Common myeloid progenitor, CD34-positive (primary cell): ENCODE measurements around the gene EXOC3.

Source experiments
- CTCF ChIA-PET: fragments of 350-600 bp; sonication (Branson Sonifier 250); formaldehyde crosslinking; loops from one replicate; lab custom pipeline; 2021; ENCODE audit warnings: antibody characterized with exemption; lab: Charles Lee
- POLR2A ChIA-PET: fragments of 350-600 bp; sonication (Branson Sonifier 250); formaldehyde crosslinking; loops from one replicate; lab custom pipeline; 2021; ENCODE audit warnings: antibody characterized with exemption; lab: Charles Lee
- DNase-seq, 3 donors: peaks; one replicate each; pipeline versions ENCODE4 v3.0.0 to v3.0.0-alpha.2; 2013
- H3K27ac ChIP-seq, 2 experiments: 1 replicate in 1 of 2; 2 replicates in 1 of 2; pipeline ENCODE4 v1.7.0; 2013; ENCODE audit warnings: inconsistent platforms in 2 of 2, low read length in 2 of 2, mild to moderate bottlenecking in 2 of 2, low read depth in 1 of 2, moderate library complexity in 1 of 2; ENCODE audit not compliant: severe bottlenecking in 2 of 2, insufficient read depth in 1 of 2, poor library complexity in 1 of 2
- H3K27me3 ChIP-seq, 5 experiments: replicated peaks in 2 of 5; 1 replicate in 3 of 5; 2 replicates in 2 of 5; pipeline versions ENCODE4 v1.6.1 to v1.7.0; 2013; ENCODE audit warnings: low read length in 4 of 5, mild to moderate bottlenecking in 2 of 5, moderate library complexity in 2 of 5, inconsistent platforms in 1 of 5; ENCODE audit not compliant: insufficient read depth in 5 of 5, control insufficient read depth in 4 of 5
- H3K36me3 ChIP-seq, 4 experiments: 1 replicate in 2 of 4; 2 replicates in 2 of 4; pipeline versions ENCODE4 v1.6.1 to v1.7.0; 2013; ENCODE audit warnings: low read length in 3 of 4, control low read depth in 1 of 4, mild to moderate bottlenecking in 1 of 4; ENCODE audit not compliant: control insufficient read depth in 4 of 4, insufficient read depth in 4 of 4
- H3K4me1 ChIP-seq, 4 experiments: 1 replicate in 3 of 4; 2 replicates in 1 of 4; pipeline versions ENCODE4 v1.6.1 to v1.7.1; 2013; ENCODE audit warnings: low read length in 3 of 4, mild to moderate bottlenecking in 3 of 4, control low read depth in 1 of 4, inconsistent platforms in 1 of 4, moderate library complexity in 1 of 4; ENCODE audit not compliant: control insufficient read depth in 4 of 4, insufficient read depth in 4 of 4; ENCODE audit errors: control extremely low read depth in 1 of 4
- H3K4me3 ChIP-seq, 7 experiments: 1 replicate in 4 of 7; 2 replicates in 3 of 7; pipeline versions ENCODE4 v1.5.1 to v1.7.0; 2013; ENCODE audit warnings: mild to moderate bottlenecking in 7 of 7, low read length in 6 of 7, moderate library complexity in 6 of 7, inconsistent platforms in 2 of 7, low read depth in 2 of 7, control low read depth in 1 of 7; ENCODE audit not compliant: insufficient read depth in 4 of 7, control insufficient read depth in 1 of 7; ENCODE audit errors: extremely low read depth in 1 of 7
- H3K9me3 ChIP-seq, 5 experiments: 1 replicate in 4 of 5; 2 replicates in 1 of 5; pipeline versions ENCODE4 v1.6.1 to v1.7.1; 2013; ENCODE audit warnings: low read length in 4 of 5, mild to moderate bottlenecking in 2 of 5, inconsistent platforms in 1 of 5, low read depth in 1 of 5, moderate library complexity in 1 of 5; ENCODE audit not compliant: control insufficient read depth in 4 of 5, insufficient read depth in 2 of 5; ENCODE audit errors: control extremely low read depth in 1 of 5
- WGBS: methylation state at CpG from one replicate; pipeline ENCODE4 v1.1.5; 2013; ENCODE audit not compliant: insufficient coverage; 5-methylcytosine and 5-hydroxymethylcytosine counted together

Gene EXOC3

DNA sequence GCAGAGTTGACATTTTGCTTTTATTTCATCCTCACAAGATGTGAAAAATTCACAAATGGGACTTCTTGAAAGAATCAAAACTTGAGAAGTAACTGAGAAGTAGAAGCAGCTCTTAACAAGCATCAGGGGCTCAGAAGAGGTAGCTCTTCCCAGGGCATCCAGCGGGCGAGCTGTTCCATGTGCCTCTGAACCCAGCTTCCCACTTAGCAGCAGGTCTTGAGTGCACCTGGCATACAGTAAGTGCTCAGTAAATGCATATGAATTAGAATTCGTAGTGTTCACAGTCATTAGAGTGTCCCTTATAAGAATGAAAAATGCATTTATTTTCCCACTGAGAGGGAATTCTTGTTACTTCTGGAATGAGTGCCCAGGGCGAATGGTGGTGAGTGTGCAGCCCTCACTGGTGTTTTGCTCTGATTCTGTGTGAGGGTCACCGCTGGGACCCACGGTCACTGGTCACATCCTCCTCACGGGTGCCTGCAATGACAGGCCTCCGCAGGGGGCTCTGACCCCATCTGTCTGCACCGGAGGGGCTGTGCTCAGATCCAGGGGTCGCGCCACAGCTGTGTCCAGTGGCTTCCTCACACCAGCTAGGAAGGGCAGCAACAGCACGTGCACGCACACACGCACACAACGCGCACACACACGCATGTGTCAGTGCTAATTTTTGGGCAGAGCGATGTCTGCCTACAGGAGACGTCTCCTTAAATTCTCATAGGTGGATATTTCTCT lies 26.9 kb downstream of the EXOC3 start:
- Histone ChIP-seq H3K4me3 (no peak overlapping the region), H3K36me3 (peaks cover 0 to 38% (median 23%) of the 10 kb centered on the region in 4 experiments), H3K4me1 (peaks cover 2 to 28% (median 26%) of the 10 kb centered on the region in 4 experiments), H3K27ac (no peak overlapping the region), H3K27me3 (peaks cover 0 to 10% (median 1%) of the 10 kb centered on the region in 5 experiments), H3K9me3 (no peaks in the 10 kb centered on the region)
- CTCF ChIA-PET, result interaction anchor here (1.4 to 1.5 kb wide), 2 partner anchors 12 to 16 kb away, joined by 3 read pairs; no protein-coding TSS in a partner anchor
- over 99% methylated on average over 9 of the region's 19 CpGs for WGBS
- DNase-seq, result no peak
- POLR2A ChIA-PET, result no interaction called here

- WGBS, result 97% methylated on average over 29 of the region's 31 CpGs
- POLR2A ChIA-PET, result interaction anchor here (0.6 kb wide), 1 partner anchor 60 kb away, joined by 3 read pairs; no protein-coding TSS in a partner anchor
- Histone ChIP-seq H3K4me1 (peaks cover 2 to 34% (median 30%) of the 10 kb centered on the region in 4 experiments), H3K36me3 (peaks cover 0 to 26% (median 15%) of the 10 kb centered on the region in 4 experiments), H3K4me3 (peak overlapping the region in 2 of 7 experiments; percentile 74 to 81), H3K9me3 (no peaks in the 10 kb centered on the region), H3K27ac (no peak overlapping the region), H3K27me3 (peaks cover 0 to 22% (median 5%) of the 10 kb centered on the region in 5 experiments)
- CTCF ChIA-PET, result interaction anchor here (0.8 to 3.4 kb wide), 6 partner anchors 11 to 25 kb away, joined by 3 to 17 read pairs (median 5); no protein-coding TSS in a partner anchor
- DNase-seq, result no peak
Measured at GRCh38 chr5:470961-471749, 28.2 kb downstream of the EXOC3 start.

GRCh38 chr5:471750-472058 lies 28.7 kb downstream of the EXOC3 start:
- POLR2A ChIA-PET, result interaction anchor here (0.6 to 1.1 kb wide), 2 partner anchors 12 to 59 kb away, joined by 3 read pairs; no protein-coding TSS in a partner anchor
- 87% methylated on average over 4 of the region's 6 CpGs for WGBS
- CTCF ChIA-PET, result interaction anchor here (1.6 to 3.4 kb wide), 4 partner anchors 13 to 26 kb away, joined by 4 to 17 read pairs (median 10); no protein-coding TSS in a partner anchor

DNA sequence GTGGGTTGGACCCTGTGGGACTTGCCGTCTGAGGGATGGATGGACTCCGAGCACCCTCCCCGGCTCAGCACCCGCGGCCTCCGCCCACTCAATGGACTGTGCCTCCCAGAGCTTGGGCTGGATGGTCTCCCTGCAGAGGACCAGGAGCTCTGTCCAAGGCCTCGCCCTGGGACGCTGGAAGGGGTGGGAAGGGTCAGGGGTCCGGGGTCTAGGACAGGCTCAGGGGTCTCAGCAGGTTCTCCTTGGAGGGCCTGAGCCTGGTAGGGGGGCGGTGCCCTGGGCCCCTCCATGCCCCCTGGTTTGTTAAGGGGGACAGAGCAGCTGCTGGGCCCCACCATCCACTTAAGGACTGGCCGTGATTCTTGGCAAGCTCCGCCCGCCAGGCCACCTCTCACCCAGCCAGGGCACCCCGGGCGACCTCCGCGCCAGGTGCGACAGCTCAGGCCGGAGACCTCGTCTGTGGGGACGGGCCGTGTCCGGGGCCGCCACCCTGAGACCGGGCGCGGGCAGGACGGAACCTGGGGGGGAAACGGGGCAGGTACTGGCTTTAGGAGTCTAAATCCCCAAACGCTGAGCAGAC lies 29.2 kb downstream of the EXOC3 start:
- DNase-seq, result no peak

More at GRCh38 chr5:471750-472058, 28.7 kb downstream of the EXOC3 start:
- Histone ChIP-seq H3K9me3 (no peaks in the 10 kb centered on the region), H3K27ac (no peak overlapping the region), H3K36me3 (peaks cover 0 to 21% (median 12%) of the 10 kb centered on the region in 4 experiments), H3K4me3 (peak overlapping the region in 5 of 7 experiments; percentile 62 to 81 (median 74)), H3K4me1 (peaks cover 2 to 34% (median 30%) of the 10 kb centered on the region in 4 experiments), H3K27me3 (peaks cover 0 to 28% (median 5%) of the 10 kb centered on the region in 5 experiments)
- DNase-seq, result no peak

DNA sequence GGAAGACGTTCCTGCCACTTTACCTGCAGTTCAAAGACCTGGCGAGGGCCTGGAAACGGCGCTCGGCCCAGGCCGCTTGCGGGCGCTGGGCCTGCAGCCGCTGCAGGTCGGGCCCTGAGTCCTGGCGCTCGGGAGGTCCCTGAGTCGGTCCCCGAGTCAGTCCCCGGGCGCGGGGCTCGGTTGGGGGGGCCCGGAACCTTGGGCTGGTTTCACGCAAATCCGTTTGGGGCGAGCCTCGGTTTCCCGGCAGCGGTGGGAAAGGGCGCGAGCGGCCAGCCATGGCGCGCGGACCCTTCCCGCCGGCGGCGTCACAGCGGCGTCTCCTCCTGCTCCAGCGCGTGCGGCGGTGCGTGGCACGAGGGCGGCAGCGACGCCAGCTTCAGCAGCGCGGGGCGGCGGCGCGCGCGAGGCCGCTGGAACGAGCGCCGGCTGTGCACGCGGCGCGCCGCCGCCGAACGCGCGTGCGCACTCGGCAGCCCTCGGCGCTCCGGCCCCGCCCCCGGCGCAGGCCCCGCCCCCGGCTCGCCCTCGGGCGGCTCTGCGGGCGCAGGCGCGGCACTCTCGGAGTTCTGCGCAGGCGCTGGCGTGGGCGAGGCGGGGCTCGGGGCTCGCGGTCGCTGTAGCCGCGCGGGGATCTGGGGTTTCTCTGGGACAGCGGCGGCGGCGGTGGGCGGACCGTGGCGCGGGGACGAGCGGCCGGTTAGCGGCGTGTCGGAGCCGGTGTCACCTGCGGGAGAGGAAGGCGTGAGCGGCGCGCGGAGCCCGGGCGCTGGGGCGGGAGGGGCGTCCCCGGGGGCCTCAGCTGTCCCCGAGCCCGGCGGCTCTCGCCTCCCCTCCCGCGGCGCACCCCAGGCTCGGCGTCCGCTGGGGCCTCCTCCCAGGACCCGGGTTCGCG lies 29.9 kb downstream of the EXOC3 start:
- Histone ChIP-seq H3K27me3 (peaks cover 0 to 37% (median 5%) of the 10 kb centered on the region in 5 experiments), H3K9me3 (no peaks in the 10 kb centered on the region), H3K4me3 (peak overlapping the region; percentile 65 to 81 (median 71)), H3K27ac (peak overlapping the region in 1 of 2 experiments; percentile 61), H3K36me3 (peaks cover 0 to 18% (median 8%) of the 10 kb centered on the region in 4 experiments), H3K4me1 (peaks cover 2 to 34% (median 30%) of the 10 kb centered on the region in 4 experiments)
- under 1% methylated on average over 90 of the region's 137 CpGs for WGBS
- peak; percentile 63 to 85 (median 81) for DNase-seq
- ChIA-PET CTCF (interaction anchor here (1.2 to 3.4 kb wide), 6 partner anchors 12 to 57 kb away, joined by 3 to 17 read pairs (median 6); no protein-coding TSS in a partner anchor), POLR2A (interaction anchor here (1.1 to 1.6 kb wide), 3 partner anchors 11 to 13 kb away, joined by 3 to 8 read pairs (median 7); no protein-coding TSS in a partner anchor)

More for the DNA sequence above, 29.2 kb downstream of the EXOC3 start:
- Histone ChIP-seq H3K27ac (peak overlapping the region in 1 of 2 experiments; percentile 61), H3K9me3 (no peaks in the 10 kb centered on the region), H3K27me3 (peaks cover 0 to 32% (median 5%) of the 10 kb centered on the region in 5 experiments), H3K4me1 (peaks cover 2 to 34% (median 30%) of the 10 kb centered on the region in 4 experiments), H3K4me3 (peak overlapping the region; percentile 48 to 81 (median 67)), H3K36me3 (peaks cover 0 to 18% (median 9%) of the 10 kb centered on the region in 4 experiments)
- 19% methylated on average over 22 of the region's 30 CpGs for WGBS
- ChIA-PET POLR2A (interaction anchor here (0.6 to 1.1 kb wide), 2 partner anchors 12 to 59 kb away, joined by 3 read pairs; no protein-coding TSS in a partner anchor), CTCF (interaction anchor here (1.6 to 3.4 kb wide), 4 partner anchors 13 to 26 kb away, joined by 4 to 17 read pairs (median 10); no protein-coding TSS in a partner anchor)
